ENCODE measurements around the gene TRAP1. TPM values are rescaled to one million over a fixed set of nuclear protein-coding genes. Genes with fewer than 3 reads are reported as not detected.

TRAP1 gene
- total and polyA plus RNA-seq, 8 donors = 58.0 to 254 (median 84.0) TPM

DNA sequence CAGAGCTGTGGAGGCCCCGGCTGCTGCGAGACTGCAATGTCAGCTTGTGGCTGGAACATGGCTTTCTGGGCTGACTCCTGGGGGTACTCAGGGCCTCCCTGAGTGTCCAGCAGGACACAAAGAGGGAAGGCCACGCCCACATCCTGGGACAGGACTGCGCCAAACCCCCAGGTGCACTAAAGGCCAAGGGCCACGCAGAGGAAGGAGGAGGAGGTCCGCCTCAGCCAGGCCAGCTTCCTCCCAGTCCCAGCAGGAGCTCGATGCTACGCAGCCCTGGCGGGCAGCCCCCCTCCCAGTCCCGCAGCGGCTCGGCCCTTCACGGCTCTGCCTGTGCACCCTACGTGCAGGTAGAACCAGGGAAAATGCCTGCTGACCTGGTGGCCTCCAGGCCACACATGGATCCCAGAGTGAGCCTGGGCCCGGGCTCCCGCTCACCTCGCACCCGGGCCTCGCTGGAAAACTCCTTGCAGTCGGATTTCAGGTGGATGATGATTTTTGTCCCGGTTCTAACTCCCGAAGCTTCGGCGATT is 41.7 kb downstream of the TRAP1 start:
- no peak overlapping the region for H3K27ac ChIP-seq
- 93 to 94% methylated on average over 24 of the region's 24 CpGs for WGBS, 2 donors
- ATAC-seq (no peak), FAIRE-seq (no peak), DNase-seq (no peak)
- H3K9me3 ChIP-seq = no peaks in the 10 kb centered on the region
- peaks cover 3 to 62% (median 22%) of the 10 kb centered on the region in 3 donors for H3K36me3 ChIP-seq
- no peak overlapping the region for H3K4me3 ChIP-seq
- TF ChIP-seq, protein P1, sequence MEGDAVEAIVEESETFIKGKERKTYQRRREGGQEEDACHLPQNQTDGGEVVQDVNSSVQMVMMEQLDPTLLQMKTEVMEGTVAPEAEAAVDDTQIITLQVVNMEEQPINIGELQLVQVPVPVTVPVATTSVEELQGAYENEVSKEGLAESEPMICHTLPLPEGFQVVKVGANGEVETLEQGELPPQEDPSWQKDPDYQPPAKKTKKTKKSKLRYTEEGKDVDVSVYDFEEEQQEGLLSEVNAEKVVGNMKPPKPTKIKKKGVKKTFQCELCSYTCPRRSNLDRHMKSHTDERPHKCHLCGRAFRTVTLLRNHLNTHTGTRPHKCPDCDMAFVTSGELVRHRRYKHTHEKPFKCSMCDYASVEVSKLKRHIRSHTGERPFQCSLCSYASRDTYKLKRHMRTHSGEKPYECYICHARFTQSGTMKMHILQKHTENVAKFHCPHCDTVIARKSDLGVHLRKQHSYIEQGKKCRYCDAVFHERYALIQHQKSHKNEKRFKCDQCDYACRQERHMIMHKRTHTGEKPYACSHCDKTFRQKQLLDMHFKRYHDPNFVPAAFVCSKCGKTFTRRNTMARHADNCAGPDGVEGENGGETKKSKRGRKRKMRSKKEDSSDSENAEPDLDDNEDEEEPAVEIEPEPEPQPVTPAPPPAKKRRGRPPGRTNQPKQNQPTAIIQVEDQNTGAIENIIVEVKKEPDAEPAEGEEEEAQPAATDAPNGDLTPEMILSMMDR (IDR thresholded peaks at IDR 0.05) = no peak
- intact Hi-C loops (cut with DNase I) = no loop called here
- H3K4me1 ChIP-seq = no peaks in the 10 kb centered on the region
- no peaks in the 10 kb centered on the region for H3K27me3 ChIP-seq

GRCh38 chr16:3674513-3675295 is 42.6 kb downstream of the TRAP1 start:
- no peak overlapping the region for H3K4me3 ChIP-seq
- H3K4me1 ChIP-seq = no peaks in the 10 kb centered on the region
- no peaks in the 10 kb centered on the region for H3K9me3 ChIP-seq
- no peak for ATAC-seq
- H3K27me3 ChIP-seq = no peaks in the 10 kb centered on the region
- WGBS, 2 donors = 94 to 95% methylated on average over 34 of the region's 34 CpGs
- TF ChIP-seq, protein P1 (IDR thresholded peaks at IDR 0.05) = no peak
- H3K36me3 ChIP-seq = peaks cover 3 to 62% (median 21%) of the 10 kb centered on the region in 3 donors
- intact Hi-C loops (cut with DNase I) = no loop called here
- FAIRE-seq = no peak
- DNase-seq = peak in 2 of 6 donors; percentile 17 to 67
- no peak overlapping the region for H3K27ac ChIP-seq

GRCh38 chr16:3673676-3674377 is 43.5 kb downstream of the TRAP1 start:
- Histone ChIP-seq H3K4me3 (no peak overlapping the region), H3K27me3 (no peaks in the 10 kb centered on the region), H3K27ac (no peak overlapping the region), H3K36me3 (peaks cover under 1 to 56% (median 15%) of the 10 kb centered on the region in 3 donors), H3K9me3 (no peaks in the 10 kb centered on the region), H3K4me1 (no peaks in the 10 kb centered on the region)
- FAIRE-seq (no peak), DNase-seq (peak in 1 of 6 donors; percentile 41), ATAC-seq (no peak)
- intact Hi-C loops (cut with DNase I) = no loop called here
- 87 to 93% methylated on average over 13 of the region's 13 CpGs for WGBS, 2 donors
- TF ChIP-seq, protein P1 (IDR thresholded peaks at IDR 0.05) = no peak

- peaks cover 0 to 54% (median 15%) of the 10 kb centered on the region in 3 donors for H3K36me3 ChIP-seq
- H3K27me3 ChIP-seq = no peaks in the 10 kb centered on the region
- no peak for ATAC-seq
- H3K4me3 ChIP-seq = no peak overlapping the region
- 93% methylated on average over 18 of the region's 18 CpGs for WGBS, 2 donors
- TF ChIP-seq, protein P1 (IDR thresholded peaks at IDR 0.05) = no peak
- no peak for FAIRE-seq
- DNase-seq = peak in 1 of 6 donors; percentile 46
- H3K4me1 ChIP-seq = no peaks in the 10 kb centered on the region
- intact Hi-C loops (cut with DNase I) = no loop called here
- no peak overlapping the region for H3K27ac ChIP-seq
- H3K9me3 ChIP-seq = no peaks in the 10 kb centered on the region
These were observed 44.1 kb downstream of the TRAP1 start for GRCh38 chr16:3673201-3673600.
